ENCODE results near the gene PLIN4. TPM values are rescaled to one million over a fixed set of nuclear protein-coding genes. Genes with fewer than 3 reads are reported as not detected.

Gene PLIN4
- total and polyA plus RNA-seq, 8 donors = 0.88 to 4.0 (median 1.1) TPM

GRCh38 chr19:4502282-4503131, 15.8 kb downstream of the PLIN4 start:
- ATAC-seq = no peak
- intact Hi-C loops (cut with DNase I) = no loop called here
- no peak overlapping the region for H3K4me3 ChIP-seq
- TF ChIP-seq, protein P1, sequence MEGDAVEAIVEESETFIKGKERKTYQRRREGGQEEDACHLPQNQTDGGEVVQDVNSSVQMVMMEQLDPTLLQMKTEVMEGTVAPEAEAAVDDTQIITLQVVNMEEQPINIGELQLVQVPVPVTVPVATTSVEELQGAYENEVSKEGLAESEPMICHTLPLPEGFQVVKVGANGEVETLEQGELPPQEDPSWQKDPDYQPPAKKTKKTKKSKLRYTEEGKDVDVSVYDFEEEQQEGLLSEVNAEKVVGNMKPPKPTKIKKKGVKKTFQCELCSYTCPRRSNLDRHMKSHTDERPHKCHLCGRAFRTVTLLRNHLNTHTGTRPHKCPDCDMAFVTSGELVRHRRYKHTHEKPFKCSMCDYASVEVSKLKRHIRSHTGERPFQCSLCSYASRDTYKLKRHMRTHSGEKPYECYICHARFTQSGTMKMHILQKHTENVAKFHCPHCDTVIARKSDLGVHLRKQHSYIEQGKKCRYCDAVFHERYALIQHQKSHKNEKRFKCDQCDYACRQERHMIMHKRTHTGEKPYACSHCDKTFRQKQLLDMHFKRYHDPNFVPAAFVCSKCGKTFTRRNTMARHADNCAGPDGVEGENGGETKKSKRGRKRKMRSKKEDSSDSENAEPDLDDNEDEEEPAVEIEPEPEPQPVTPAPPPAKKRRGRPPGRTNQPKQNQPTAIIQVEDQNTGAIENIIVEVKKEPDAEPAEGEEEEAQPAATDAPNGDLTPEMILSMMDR (IDR thresholded peaks at IDR 0.05) = no peak
- no peaks in the 10 kb centered on the region for H3K27me3 ChIP-seq
- no peaks in the 10 kb centered on the region for H3K4me1 ChIP-seq
- no peaks in the 10 kb centered on the region for H3K9me3 ChIP-seq
- no peak overlapping the region for H3K27ac ChIP-seq
- DNase-seq = no peak
- H3K36me3 ChIP-seq = peaks cover 0 to 86% of the 10 kb centered on the region in 2 donors

DNA sequence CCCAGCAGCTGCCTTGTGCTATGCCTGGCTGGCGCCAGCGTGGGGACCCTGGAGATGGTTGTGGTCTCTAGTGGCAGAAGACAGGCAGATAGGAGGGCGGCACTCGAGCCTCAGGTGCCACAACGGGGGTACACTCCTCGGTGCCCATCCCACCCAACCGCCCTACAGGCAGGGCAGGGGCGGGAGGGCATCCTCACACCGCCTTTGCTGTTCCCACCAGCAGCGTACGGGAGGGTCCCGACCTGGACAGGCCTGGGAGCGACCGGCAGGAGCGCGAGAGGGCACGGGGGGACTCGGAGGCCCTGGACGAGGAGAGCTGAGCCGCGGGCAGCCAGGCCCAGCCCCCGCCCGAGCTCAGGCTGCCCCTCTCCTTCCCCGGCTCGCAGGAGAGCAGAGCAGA, 16.6 kb downstream of the PLIN4 start:
- TF ChIP-seq, protein P1 (IDR thresholded peaks at IDR 0.05) = no peak
- H3K27me3 ChIP-seq = no peaks in the 10 kb centered on the region
- H3K4me1 ChIP-seq = no peaks in the 10 kb centered on the region
- no peak overlapping the region for H3K4me3 ChIP-seq
- H3K36me3 ChIP-seq = peaks cover 0 to 94% of the 10 kb centered on the region in 2 donors
- ATAC-seq (no peak), DNase-seq (no peak)
- H3K27ac ChIP-seq = no peak overlapping the region
- no peaks in the 10 kb centered on the region for H3K9me3 ChIP-seq
- intact Hi-C loops (cut with DNase I) = no loop called here

DNA sequence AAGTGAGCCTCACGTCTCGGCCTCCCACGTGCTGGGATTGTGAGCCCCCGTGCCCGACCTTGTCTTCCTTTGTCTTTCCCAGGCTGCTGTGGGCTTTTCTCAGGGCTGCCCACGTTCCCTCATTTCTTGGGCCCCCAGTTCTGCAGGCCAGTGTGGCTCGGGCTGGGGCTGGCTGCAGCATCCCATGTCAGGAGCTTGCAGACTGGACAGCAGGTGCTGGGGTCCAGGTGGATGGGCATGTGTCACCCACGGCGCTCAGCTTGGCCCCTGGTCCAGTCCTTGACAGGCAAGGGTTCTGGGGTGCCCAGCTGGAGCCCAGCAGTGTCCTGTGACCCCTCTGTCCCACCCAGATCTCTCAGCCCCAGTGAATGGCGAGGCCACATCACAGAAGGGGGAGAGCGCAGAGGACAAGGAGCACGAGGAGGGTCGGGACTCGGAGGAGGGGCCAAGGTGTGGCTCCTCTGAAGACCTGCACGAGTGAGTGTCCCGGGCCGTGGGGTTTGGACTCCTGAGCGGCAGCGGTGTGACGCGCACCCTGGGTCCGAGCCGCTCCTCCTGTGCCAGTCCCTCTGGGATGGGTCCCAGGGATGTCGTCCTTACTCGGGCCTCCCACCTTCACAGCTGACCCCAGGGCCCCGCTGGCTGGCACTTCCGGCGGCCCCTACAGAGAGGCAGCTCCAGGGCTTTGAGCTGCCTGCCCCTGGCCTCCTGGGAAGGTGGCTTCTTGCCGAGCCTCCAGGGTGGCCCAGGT, 17.3 kb downstream of the PLIN4 start:
- no peaks in the 10 kb centered on the region for H3K27me3 ChIP-seq
- no peaks in the 10 kb centered on the region for H3K4me1 ChIP-seq
- H3K9me3 ChIP-seq = no peaks in the 10 kb centered on the region
- intact Hi-C loops (cut with DNase I) = no loop called here
- no peak overlapping the region for H3K27ac ChIP-seq
- ATAC-seq (no peak), DNase-seq (no peak)
- peaks cover 0 to 100% of the 10 kb centered on the region in 2 donors for H3K36me3 ChIP-seq
- no peak overlapping the region for H3K4me3 ChIP-seq
- TF ChIP-seq, protein P1 (IDR thresholded peaks at IDR 0.05) = no peak

DNA sequence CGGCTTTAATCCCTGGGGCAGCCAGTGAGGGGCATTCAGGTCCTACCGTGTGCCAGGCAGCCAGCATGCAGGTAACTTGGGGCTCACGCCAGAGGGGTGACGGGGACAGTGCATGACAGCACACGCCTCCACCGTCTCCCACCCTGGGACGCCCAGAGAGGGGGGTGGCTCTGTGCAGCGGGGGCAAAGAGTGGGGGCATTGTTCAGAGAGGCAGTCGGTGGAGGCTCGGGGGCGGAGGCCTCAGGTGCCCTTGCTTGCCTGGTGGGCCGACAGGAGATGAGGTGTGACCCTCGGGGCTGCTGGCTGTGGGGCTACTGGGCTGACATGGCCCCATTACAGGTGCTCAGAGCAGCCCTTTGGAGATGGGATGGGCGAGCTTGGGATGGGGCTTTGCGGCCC, 18.4 kb downstream of the PLIN4 start:
- TF ChIP-seq, protein P1 (IDR thresholded peaks at IDR 0.05) = no peak
- H3K36me3 ChIP-seq = peaks cover 0 to 100% of the 10 kb centered on the region in 2 donors
- no peak for ATAC-seq

GRCh38 chr19:4499318-4499717, 19.0 kb downstream of the PLIN4 start:
- Histone ChIP-seq H3K27me3 (no peaks in the 10 kb centered on the region), H3K4me1 (no peaks in the 10 kb centered on the region), H3K4me3 (no peak overlapping the region), H3K9me3 (no peaks in the 10 kb centered on the region), H3K36me3 (peaks cover 0 to 100% of the 10 kb centered on the region in 2 donors), H3K27ac (no peak overlapping the region)
- intact Hi-C loops (cut with DNase I) = no loop called here
- ATAC-seq (no peak), DNase-seq (no peak)
- TF ChIP-seq, protein P1 (IDR thresholded peaks at IDR 0.05) = no peak

More for the DNA sequence above, 18.4 kb downstream of the PLIN4 start:
- peak in 1 of 4 donors; percentile 70 for DNase-seq
- intact Hi-C loops (cut with DNase I) = no loop called here
- Histone ChIP-seq H3K27me3 (no peaks in the 10 kb centered on the region), H3K4me3 (no peak overlapping the region), H3K4me1 (no peaks in the 10 kb centered on the region), H3K9me3 (no peaks in the 10 kb centered on the region), H3K27ac (no peak overlapping the region)

Measured in left lung (tissue), 10 donors.